Measurements from ENCODE around the gene USP34. TPM values are rescaled to one million over a fixed set of nuclear protein-coding genes. Genes with fewer than 3 reads are reported as not detected.

USP34 gene
- total and polyA plus RNA-seq, 2 donors from 2014 or later, result 37.2 to 112 TPM

DNA sequence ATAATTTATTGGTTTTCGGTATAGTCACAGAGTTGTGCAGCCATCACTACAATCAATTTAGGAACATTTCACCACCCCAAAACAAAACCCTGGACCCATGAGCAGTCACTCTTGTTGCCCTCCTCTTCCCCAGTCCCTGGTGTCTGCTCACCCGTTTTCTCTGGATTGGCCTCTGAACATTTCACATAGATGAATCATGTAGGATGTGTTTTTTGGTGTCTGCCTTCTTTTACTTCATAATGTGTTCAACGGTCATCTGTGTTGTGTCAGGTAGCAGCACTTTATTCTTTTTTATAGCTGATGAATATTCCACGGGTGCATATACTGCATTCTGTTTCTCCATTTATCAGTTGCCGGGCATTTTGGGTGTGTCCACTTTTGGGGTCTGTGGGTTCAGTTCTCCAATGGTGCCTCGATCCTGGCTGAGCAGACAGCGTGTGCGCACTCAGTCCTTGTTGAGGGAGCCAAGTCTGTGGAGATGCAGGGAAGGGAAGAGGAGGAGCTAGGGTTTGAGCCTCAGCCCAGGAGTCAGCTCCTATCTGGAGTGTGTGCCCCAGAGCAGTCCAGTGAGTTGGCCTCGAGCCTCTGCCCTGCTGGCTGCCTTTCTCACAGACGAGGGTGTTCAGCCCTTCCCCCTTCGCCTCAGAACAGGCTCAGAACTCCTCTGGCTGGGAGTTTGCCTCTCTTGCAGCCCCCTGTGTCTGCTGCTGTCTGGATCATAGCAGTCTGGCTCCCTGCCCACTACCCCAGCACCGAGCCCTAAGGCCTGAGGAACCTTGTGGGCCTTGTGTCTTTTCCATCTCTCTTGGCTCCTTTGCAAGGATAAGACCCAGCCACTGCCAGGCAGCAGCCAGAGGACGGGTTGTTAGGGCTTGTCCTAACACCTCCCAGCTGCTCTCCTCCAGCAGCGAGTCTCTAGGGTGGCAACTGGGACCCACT lies 290.9 kb downstream of the USP34 start:
- Histone ChIP-seq H3K9ac (ENCODE audit: low read length in 3 of 3) (peak overlapping the region in 1 of 3 donors; percentile 29), H3K9me3 (ENCODE audit: control insufficient read depth in 2 of 3, insufficient read depth in 1 of 3, low read length in 3 of 3) (no peaks in the 10 kb centered on the region), H3K4me3 (ENCODE audit: low read length in 3 of 3) (peak overlapping the region in 2 of 3 donors; percentile 16 to 22), H3K27me3 (ENCODE audit: control insufficient read depth, insufficient read depth, low read length) (no peaks in the 10 kb centered on the region), H3K27ac (ENCODE audit: low read depth in 2 of 2, low read length in 2 of 2) (peak overlapping the region in 1 of 2 donors; percentile 16), H3K4me1 (ENCODE audit: control insufficient read depth in 2 of 3, insufficient read depth in 2 of 3, low read depth in 1 of 3, low read length in 3 of 3) (peaks cover 0 to 43% (median 37%) of the 10 kb centered on the region in 3 donors), H3K36me3 (ENCODE audit: control insufficient read depth in 2 of 3, insufficient read depth in 3 of 3, low read length in 3 of 3) (peaks cover 6 to 35% (median 31%) of the 10 kb centered on the region in 3 donors)
- intact Hi-C loops (cut with DNase I), result no loop called here
- no peak for FAIRE-seq
- TF ChIP-seq CTCF (IDR thresholded peaks at IDR 0.05; ENCODE audit: borderline replicate concordance, extremely low read depth, insufficient read depth), result no peak
- peak in 2 of 5 donors; percentile 41 to 87 for DNase-seq

GRCh38 chr2:61178603-61179545 lies 292.0 kb downstream of the USP34 start:
- no peak for TF ChIP-seq CTCF (IDR thresholded peaks at IDR 0.05; ENCODE audit: borderline replicate concordance, extremely low read depth, insufficient read depth)
- FAIRE-seq (no peak), DNase-seq (no peak)
- Histone ChIP-seq H3K27me3 (ENCODE audit: control insufficient read depth, insufficient read depth, low read length) (no peaks in the 10 kb centered on the region), H3K4me1 (ENCODE audit: control insufficient read depth in 2 of 3, insufficient read depth in 2 of 3, low read depth in 1 of 3, low read length in 3 of 3) (peaks cover 0 to 41% (median 37%) of the 10 kb centered on the region in 3 donors), H3K27ac (ENCODE audit: low read depth in 2 of 2, low read length in 2 of 2) (peak overlapping the region in 1 of 2 donors; percentile 99), H3K4me3 (ENCODE audit: low read length in 3 of 3) (peak overlapping the region; percentile 58 to 81 (median 77)), H3K36me3 (ENCODE audit: control insufficient read depth in 2 of 3, insufficient read depth in 3 of 3, low read length in 3 of 3) (peaks cover 5 to 25% (median 22%) of the 10 kb centered on the region in 3 donors), H3K9ac (ENCODE audit: low read length in 3 of 3) (peak overlapping the region in 2 of 3 donors; percentile 40 to 95), H3K9me3 (ENCODE audit: control insufficient read depth in 2 of 3, insufficient read depth in 1 of 3, low read length in 3 of 3) (no peaks in the 10 kb centered on the region)
- intact Hi-C loops (cut with DNase I), result no loop called here

GRCh38 chr2:61177727-61178549 lies 292.9 kb downstream of the USP34 start:
- H3K4me1 ChIP-seq (ENCODE audit: control insufficient read depth in 2 of 3, insufficient read depth in 2 of 3, low read depth in 1 of 3, low read length in 3 of 3), result peaks cover 0 to 39% (median 37%) of the 10 kb centered on the region in 3 donors
- H3K9ac ChIP-seq (ENCODE audit: low read length in 3 of 3), result peak overlapping the region; percentile 40 to 96 (median 95)
- no peak for TF ChIP-seq CTCF (IDR thresholded peaks at IDR 0.05; ENCODE audit: borderline replicate concordance, extremely low read depth, insufficient read depth)
- peaks cover 0 to 17% (median 14%) of the 10 kb centered on the region in 3 donors for H3K36me3 ChIP-seq (ENCODE audit: control insufficient read depth in 2 of 3, insufficient read depth in 3 of 3, low read length in 3 of 3)
- H3K27ac ChIP-seq (ENCODE audit: low read depth in 2 of 2, low read length in 2 of 2), result peak overlapping the region; percentile 98 to 99
- peak overlapping the region; percentile 58 to 81 (median 77) for H3K4me3 ChIP-seq (ENCODE audit: low read length in 3 of 3)
- intact Hi-C loops (cut with DNase I), result no loop called here
- H3K9me3 ChIP-seq (ENCODE audit: control insufficient read depth in 2 of 3, insufficient read depth in 1 of 3, low read length in 3 of 3), result no peaks in the 10 kb centered on the region
- DNase-seq (peak; percentile 43 to 80 (median 77)), FAIRE-seq (no peak)
- no peaks in the 10 kb centered on the region for H3K27me3 ChIP-seq (ENCODE audit: control insufficient read depth, insufficient read depth, low read length)

Measured in kidney (tissue), 14 donors.